HepG2 (cell line): Measurements from ENCODE around the gene EMILIN1. TPM values are rescaled to one million over a fixed set of nuclear protein-coding genes. Genes with fewer than 3 reads are reported as not detected.
A peak's percentile ranks its signal among the peaks of the same experiment; 100 is the strongest.

ENCODE experiments used
- ATAC-seq: fragments of 200-7000 bp; cut with Tn5 transposase; 3 replicates; pipeline ENCODE4 v1.9.1; 2020; ENCODE audit warnings: mild to moderate bottlenecking, moderate library complexity
- BruUV-seq: library from RNA; stranded (reverse); fragments of 400-500 nt; replicated peaks from 2 replicates; lab custom pipeline; 2021; lab: Mats Ljungman, UMichigan
- CTCF ChIA-PET: fragments of 300-600 bp; formaldehyde crosslinking; extraction: SDS; loops from one replicate; lab custom pipeline; 2021; ENCODE audit warnings: low total read pairs, inconsistent platforms, low intra/inter-chr PET ratio; lab: Yijun Ruan, JAX
- POLR2A ChIA-PET: fragments of 350-600 bp; sonication (Branson Sonifier 250); formaldehyde crosslinking; loops from one replicate; lab custom pipeline; 2020; ENCODE audit warnings: antibody characterized with exemption, inconsistent platforms; lab: Yijun Ruan, JAX
- DNase-seq: peaks from one replicate; pipeline ENCODE4 v3.0.0-alpha.2; 2015; ENCODE audit warnings: low spot score
- FAIRE-seq: peaks from 3 replicates; lab custom pipeline; 2011; peaks lifted over from hg19 to GRCh38; lab: Jason Lieb, UNC
- H2AFZ ChIP-seq: one replicate; pipeline ENCODE4 v1.6.1; 2011; ENCODE audit warnings: low read length, inconsistent platforms
- H3K27ac ChIP-seq: fragments of 300-600 bp; 3 replicates; pipeline ENCODE4 v1.8.0; 2011; ENCODE audit warnings: mixed run types, mild to moderate bottlenecking, mixed read lengths, low read length, inconsistent platforms; ENCODE audit not compliant: insufficient read depth; ENCODE audit errors: extremely low read length
- H3K27me3 ChIP-seq, 2 experiments: fragments of 200-600 bp in 1 of 2; 2 replicates in 1 of 2; 3 replicates in 1 of 2; pipeline versions ENCODE4 v1.6.0 to v1.8.0; 2011; ENCODE audit warnings: low read length in 2 of 2, mild to moderate bottlenecking in 2 of 2, moderate library complexity in 2 of 2, inconsistent platforms in 1 of 2; ENCODE audit not compliant: insufficient read depth in 2 of 2, control insufficient read depth in 1 of 2
- H3K36me3 ChIP-seq, 2 experiments: fragments of 200-600 bp in 1 of 2; replicated peaks in 1 of 2; 2 replicates in 1 of 2; 3 replicates in 1 of 2; pipeline versions ENCODE4 v1.5.1 to v1.8.0; 2011; ENCODE audit warnings: low read length in 2 of 2, inconsistent platforms in 1 of 2; ENCODE audit not compliant: insufficient read depth in 2 of 2, control insufficient read depth in 1 of 2
- H3K4me1 ChIP-seq: 2 replicates; pipeline ENCODE4 v1.5.1; 2012; ENCODE audit warnings: low read length, inconsistent platforms; ENCODE audit not compliant: insufficient read depth
- H3K4me2 ChIP-seq: 2 replicates; pipeline ENCODE4 v1.6.0; 2011; ENCODE audit warnings: low read depth, low read length, inconsistent platforms
- H3K4me3 ChIP-seq, 3 experiments: fragments of 200-600 bp in 1 of 3; sonication (generic), shearing (Covaris generic) in 1 of 3; replicated peaks in 1 of 3; 2 replicates each; pipeline ENCODE4 v1.5.1; 2011 to 2016; ENCODE audit warnings: low read length in 3 of 3, inconsistent platforms in 2 of 3, low read depth in 2 of 3, mild to moderate bottlenecking in 2 of 3, control low read depth in 1 of 3, mixed read lengths in 1 of 3; ENCODE audit not compliant: insufficient read depth in 1 of 3
- H3K79me2 ChIP-seq: one replicate; pipeline ENCODE4 v1.6.1; 2011; ENCODE audit warnings: low read length, inconsistent platforms; ENCODE audit not compliant: insufficient read depth
- H3K9ac ChIP-seq: 2 replicates; pipeline ENCODE4 v1.6.0; 2011; ENCODE audit warnings: mild to moderate bottlenecking, low read depth, low read length, inconsistent platforms; ENCODE audit not compliant: insufficient read depth
- H3K9me3 ChIP-seq: 2 replicates; pipeline ENCODE4 v1.5.1; 2012; ENCODE audit warnings: mild to moderate bottlenecking, low read length
- H4K20me1 ChIP-seq: 2 replicates; pipeline ENCODE4 v1.6.0; 2011; ENCODE audit warnings: inconsistent platforms, mild to moderate bottlenecking, low read length, moderate library complexity; ENCODE audit not compliant: insufficient read depth
- CC2D1A ChIP-seq: sonication (generic); formaldehyde crosslinking; IDR thresholded peaks from 2 replicates; pipeline ENCODE4 v1.8.1; 2023; ENCODE audit warnings: mild to moderate bottlenecking, missing genetic modification reagents
- CCDC6 ChIP-seq: sonication (generic); formaldehyde crosslinking; IDR thresholded peaks from 2 replicates; pipeline ENCODE4 v1.8.1; 2022; ENCODE audit warnings: mild to moderate bottlenecking, missing genetic modification reagents, moderate library complexity
- EZH2 ChIP-seq: conservative IDR thresholded peaks from 2 replicates; pipeline ENCODE4 v1.6.1; 2012; ENCODE audit warnings: mild to moderate bottlenecking, low read depth, low read length, moderate library complexity
- FOXK2 ChIP-seq: fragments of 450-650 bp; IDR thresholded peaks from 2 replicates; pipeline ENCODE4 v1.6.1; 2016
- GLI4 ChIP-seq: sonication (generic); formaldehyde crosslinking; IDR thresholded peaks from 2 replicates; pipeline ENCODE4 v1.5.1; 2020; ENCODE audit warnings: missing genetic modification reagents, mild to moderate bottlenecking, moderate library complexity, borderline replicate concordance
- HNF4G ChIP-seq, 2 experiments: sonication (generic) in 1 of 2; formaldehyde crosslinking in 1 of 2; IDR thresholded peaks; 2 replicates each; pipeline versions ENCODE4 v1.4.0 to v1.6.1; 2011 to 2020; ENCODE audit warnings: borderline replicate concordance in 2 of 2, low read depth in 2 of 2, mild to moderate bottlenecking in 2 of 2, low read length in 1 of 2, missing genetic modification reagents in 1 of 2, moderate library complexity in 1 of 2
- MYNN ChIP-seq: sonication (generic); formaldehyde crosslinking; IDR thresholded peaks from 2 replicates; pipeline ENCODE4 v1.4.0; 2020; ENCODE audit warnings: mild to moderate bottlenecking, low read depth, missing genetic modification reagents
- RXRB ChIP-seq: IDR thresholded peaks from 2 replicates; pipeline ENCODE4 v1.6.1; 2016; ENCODE audit warnings: borderline replicate concordance, missing genetic modification reagents, missing compliant biosample characterization
- WIZ ChIP-seq: sonication (generic); formaldehyde crosslinking; IDR thresholded peaks from 2 replicates; pipeline ENCODE4 v1.5.1; 2020; ENCODE audit warnings: mild to moderate bottlenecking, missing genetic modification reagents
- ZBTB20 ChIP-seq: sonication (generic); formaldehyde crosslinking; IDR thresholded peaks from 2 replicates; pipeline ENCODE4 v1.8.1; 2023; ENCODE audit warnings: missing genetic modification reagents, low read depth, mild to moderate bottlenecking, borderline replicate concordance
- ZBTB39 ChIP-seq: sonication (generic); formaldehyde crosslinking; IDR thresholded peaks from 2 replicates; pipeline ENCODE4 v1.5.0; 2020; ENCODE audit warnings: missing genetic modification reagents
- ZFP41 ChIP-seq: sonication (generic); formaldehyde crosslinking; IDR thresholded peaks from 2 replicates; pipeline ENCODE4 v1.4.0; 2020; ENCODE audit warnings: mild to moderate bottlenecking, missing genetic modification reagents, borderline replicate concordance
- ZNF121 ChIP-seq: sonication (generic); formaldehyde crosslinking; IDR thresholded peaks from 2 replicates; pipeline ENCODE4 v1.5.0; 2020; ENCODE audit warnings: mild to moderate bottlenecking, missing genetic modification reagents
- ZNF138 ChIP-seq: sonication (generic); formaldehyde crosslinking; IDR thresholded peaks from 2 replicates; pipeline ENCODE4 v1.5.0; 2020; ENCODE audit warnings: mild to moderate bottlenecking, low read depth, missing genetic modification reagents
- ZNF432 ChIP-seq: sonication (generic); formaldehyde crosslinking; IDR thresholded peaks from 2 replicates; pipeline ENCODE4 v1.5.0; 2020; ENCODE audit warnings: missing genetic modification reagents, mild to moderate bottlenecking, borderline replicate concordance
- ZNF530 ChIP-seq: sonication (generic); formaldehyde crosslinking; IDR thresholded peaks from 2 replicates; pipeline ENCODE4 v1.5.0; 2020; ENCODE audit warnings: low read depth, mild to moderate bottlenecking, missing genetic modification reagents
- ZNF766 ChIP-seq: sonication (generic); formaldehyde crosslinking; IDR thresholded peaks from 2 replicates; pipeline ENCODE4 v1.5.0; 2020; ENCODE audit warnings: missing genetic modification reagents, borderline replicate concordance
- ZNF816 ChIP-seq: sonication (generic); formaldehyde crosslinking; IDR thresholded peaks from 2 replicates; pipeline ENCODE4 v1.8.0; 2022; ENCODE audit warnings: missing genetic modification reagents, mild to moderate bottlenecking, borderline replicate concordance
- ZSCAN30 ChIP-seq: sonication (generic); formaldehyde crosslinking; IDR thresholded peaks from 2 replicates; pipeline ENCODE4 v1.5.0; 2020; ENCODE audit warnings: mild to moderate bottlenecking, missing genetic modification reagents
- WGBS: methylation state at CpG from one replicate; pipeline ENCODE4 v1.1.6; 2017; ENCODE audit warnings: low lambda C conversion rate; 5-methylcytosine and 5-hydroxymethylcytosine counted together
- in situ Hi-C: cut with HindIII; loops from 2 replicates; pipeline ENCODE4 v1.10.0; 2017; ENCODE audit warnings: low pct_unique_long_range_greater_than_20kb; ENCODE audit not compliant: extremely low pct_ligation_motif_present
- intact Hi-C: fragments of 100-400 bp; cut with micrococcal nuclease; formaldehyde crosslinking; loops from one replicate; pipeline ENCODE4 v1.10.0; 2022; ENCODE audit not compliant: unreplicated experiment
- polyA plus RNA-seq, 8 experiments: library from polyadenylated mRNA; depleted of rRNA in 3 of 8; stranded (reverse) in 7 of 8; unstranded in 1 of 8; fragments of >200 nt; fragmentation: Illumina TruSeq in 4 of 8; extraction: Trizol in 4 of 8; gene quantifications; 2 replicates each; pipeline versions ENCODE4 v1.2.1 to v1.2.3, GENCODE V29; 2011 to 2016; ENCODE audit warnings: low read depth in 4 of 8, missing spikeins in 1 of 8, mixed read lengths in 1 of 8; ENCODE audit not compliant: insufficient read depth in 1 of 8
- total RNA-seq, 5 experiments: library from RNA; depleted of rRNA; stranded (reverse); fragments of >200 nt; fragmentation: Illumina TruSeq; extraction: Trizol; gene quantifications; 2 replicates each; pipeline ENCODE4 v1.2.3, GENCODE V29; 2016; ENCODE audit warnings: low read depth in 1 of 5

Gene EMILIN1
- total and polyA plus RNA-seq, 2 of the 13 experiments (the other 11 are each of a cell fraction or from before 2014, with no cell fraction given), result 8.1 to 9.7 TPM

- TF ChIP-seq ZNF766 (CRISPR knock-in tag) (peak; percentile 39; the same call in 1 of the 2 replicates), ZNF816 (CRISPR knock-in tag) (0 out of 2 replicates have a peak, but pooled peaks have one; percentile 13), ZNF138 (no peak), ZNF530 (CRISPR knock-in tag) (peak; percentile 28; the same call in 1 of the 2 replicates), CC2D1A (CRISPR knock-in tag) (no peak)
Observed at GRCh38 chr2:27086090-27086723, 7.8 kb downstream of the EMILIN1 start (continued).

GRCh38 chr2:27086724-27087593, 8.5 kb downstream of the EMILIN1 start, which contains the start of gene KHK:
KHK (plus strand) TSS chr2:27086772; CDS start chr2:27087260, 488 bp downstream.
- under 1% methylated on average over 35 of the region's 54 CpGs for WGBS
- Histone ChIP-seq H3K4me1 (peaks cover 74% of the 10 kb centered on the region), H3K9me3 (no peaks in the 10 kb centered on the region), H4K20me1 (no peaks in the 10 kb centered on the region), H3K9ac (peak within 1 kb of the TSS; percentile 74), H3K27ac (peak within 1 kb of the TSS; percentile 65), H3K4me3 (peak within 1 kb of the TSS; percentile 74 to 99 (median 75)), H3K79me2 (peaks cover 47% of the 10 kb centered on the region), H3K4me2 (peak within 1 kb of the TSS; percentile 97), H3K27me3 (no peaks in the 10 kb centered on the region), H3K36me3 (peaks cover 0 to under 1% of the 10 kb centered on the region in 2 experiments; a peak in 3 of 5 replicates), H2AFZ (no peak within 1 kb of the TSS)
- in situ Hi-C loops (no loop called here), intact Hi-C loops (loop anchor here (1.0 to 10.0 kb wide), 4 partner anchors 37 to 1160 kb away; partner anchors contain the start of gene TMEM214)
- peak; percentile 69 for ATAC-seq
- DNase-seq, result peak; percentile 58
- ChIA-PET POLR2A (interaction anchor here (0.7 to 9.2 kb wide), 20 partner anchors 9 to 216 kb away, joined by 3 to 106 read pairs (median 4); partner anchors contain the start of genes ABHD1, AGBL5, ATRAID and OST4), CTCF (interaction anchor here (0.8 to 2.0 kb wide), 4 partner anchors 11 to 217 kb away, joined by 3 to 9 read pairs (median 4); no protein-coding TSS in a partner anchor)
- BruUV-seq, result TSS peak; percentile 57
- peak; percentile 12 for FAIRE-seq
- TF ChIP-seq ZFP41 (no peak), ZBTB39 (CRISPR knock-in tag) (peak; percentile 50; the same call in 1 of the 2 replicates), GLI4 (CRISPR knock-in tag) (no peak), ZSCAN30 (CRISPR knock-in tag) (no peak), ZNF432 (CRISPR knock-in tag) (no peak), ZNF121 (CRISPR knock-in tag) (no peak), WIZ (CRISPR knock-in tag) (no peak), RXRB (no peak), ZBTB20 (no peak; the same call in 1 of the 2 replicates), FOXK2 (no peak), MYNN (CRISPR knock-in tag) (no peak), EZH2 (no peak), HNF4G (IDR thresholded peaks at IDR 0.05; ENCODE audit: borderline replicate concordance, low read depth, low read length) (no peak), HNF4G (CRISPR knock-in tag; IDR thresholded peaks at IDR 0.05; ENCODE audit: borderline replicate concordance, low read depth) (no peak), CCDC6 (no peak; the same call in 1 of the 2 replicates)
